Amniotic epithelial cell (primary cell): ENCODE data around the gene COX20.
A peak's percentile ranks its signal among the peaks of the same experiment; 100 is the strongest.
"Not testable (repeated sequence)": the region's sequence is repeated elsewhere in the genome, so short reads cannot be mapped to it uniquely, and the experiment has no call there.

Experiments
- DNase-seq: peaks from one replicate; pipeline ENCODE4 v3.0.0-alpha.2; 2010; ENCODE audit warnings: low read depth

Gene COX20, protein sequence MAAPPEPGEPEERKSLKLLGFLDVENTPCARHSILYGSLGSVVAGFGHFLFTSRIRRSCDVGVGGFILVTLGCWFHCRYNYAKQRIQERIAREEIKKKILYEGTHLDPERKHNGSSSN

GRCh38 chr1:244835276-244836134, at the start of gene COX20:
COX20 (plus strand) TSS chr1:244835658; CDS start chr1:244835715, 57 bp downstream.
- peak; percentile 78 for DNase-seq

DNA sequence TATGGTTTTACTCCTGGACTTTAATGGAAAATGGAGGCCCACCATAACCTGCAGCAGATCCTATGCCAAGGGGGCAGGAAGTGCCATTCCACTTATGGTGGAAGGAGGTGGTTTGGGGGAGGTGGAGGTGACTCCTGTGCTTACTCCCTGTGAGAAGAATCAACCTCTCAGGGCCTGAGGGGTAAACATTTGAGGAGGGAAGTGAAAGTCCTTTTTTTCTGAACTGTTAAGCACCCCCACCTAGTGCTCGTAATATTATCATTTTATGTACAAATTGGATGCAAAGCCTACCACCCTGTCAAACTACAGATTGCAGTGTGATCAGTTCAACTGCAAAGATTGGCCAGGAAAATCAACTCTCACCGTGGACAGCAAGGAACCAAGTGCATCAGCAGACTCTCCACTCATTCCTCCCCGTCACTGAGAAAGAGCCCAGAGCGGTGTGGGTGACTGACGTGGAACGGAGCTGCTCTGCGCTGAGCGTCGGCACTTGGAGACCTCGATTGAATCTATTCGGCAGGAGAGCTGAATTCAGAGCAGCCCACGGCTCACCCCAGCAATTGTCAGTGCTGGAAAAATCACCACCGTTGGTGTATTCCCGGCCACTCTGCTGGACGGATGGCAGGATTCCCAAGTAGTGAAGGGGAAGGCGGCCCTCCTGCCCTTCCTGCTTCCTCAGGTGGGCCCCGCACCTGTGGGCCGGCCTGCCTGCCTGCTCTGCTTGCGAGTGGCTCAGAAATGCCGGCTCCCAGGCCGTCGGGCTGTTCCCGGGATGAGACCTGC, 46.8 kb upstream of the COX20 start:
- no peak for DNase-seq

DNA sequence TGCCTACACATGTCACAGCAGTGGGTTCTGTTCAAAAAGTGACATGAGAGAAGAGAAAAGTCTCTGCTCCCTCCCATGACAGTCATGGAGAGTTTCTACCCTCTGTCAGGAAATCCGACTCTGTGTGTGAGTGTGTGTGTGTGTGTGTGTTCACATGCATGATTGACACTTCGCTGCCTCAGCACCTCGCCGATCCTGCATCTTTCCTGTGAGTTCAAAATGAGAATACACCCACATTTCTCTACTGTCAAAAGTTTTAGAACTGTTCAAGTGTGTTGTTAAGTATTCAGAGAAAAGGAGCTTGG, 46.2 kb upstream of the COX20 start:
- DNase-seq: no peak

DNA sequence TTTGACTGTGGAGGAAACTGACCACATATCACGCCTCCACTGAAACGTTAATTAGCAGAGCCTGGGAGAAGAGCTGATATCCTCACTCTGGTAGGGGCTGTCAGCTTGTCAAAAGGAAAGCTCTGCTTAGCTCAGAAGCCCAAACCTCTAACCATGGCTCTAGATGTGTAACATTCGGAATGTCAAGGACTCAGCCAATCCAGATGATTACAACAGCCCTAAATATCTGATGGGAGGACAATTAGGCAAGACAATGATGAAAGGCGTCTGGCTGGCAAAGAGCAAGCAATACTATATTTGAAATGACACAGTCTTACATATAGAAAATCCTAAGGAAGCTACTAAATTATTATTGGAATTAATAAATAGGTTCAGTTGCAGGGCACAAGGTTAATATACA, 45.7 kb upstream of the COX20 start:
- DNase-seq: peak; percentile 51

DNA sequence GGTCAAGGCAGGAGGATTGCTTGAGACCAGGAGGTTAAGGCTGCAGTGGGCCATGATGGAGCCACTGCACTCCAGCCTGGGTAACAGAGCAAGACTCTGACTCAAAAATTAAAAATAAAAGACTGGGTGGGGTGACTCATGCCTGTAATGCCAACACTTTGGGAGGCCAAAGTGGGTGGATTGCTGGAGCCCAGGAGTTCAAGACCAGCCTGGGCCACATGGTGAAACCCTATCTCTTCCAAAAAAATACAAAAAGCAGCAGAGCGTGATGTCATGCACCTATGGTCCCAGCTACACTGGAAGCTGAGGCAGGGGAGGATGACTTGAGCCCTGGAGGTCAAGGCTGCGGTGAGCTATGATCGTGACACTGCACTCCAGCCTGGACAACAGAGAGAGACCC, 44.4 kb upstream of the COX20 start:
- no peak for DNase-seq

DNA sequence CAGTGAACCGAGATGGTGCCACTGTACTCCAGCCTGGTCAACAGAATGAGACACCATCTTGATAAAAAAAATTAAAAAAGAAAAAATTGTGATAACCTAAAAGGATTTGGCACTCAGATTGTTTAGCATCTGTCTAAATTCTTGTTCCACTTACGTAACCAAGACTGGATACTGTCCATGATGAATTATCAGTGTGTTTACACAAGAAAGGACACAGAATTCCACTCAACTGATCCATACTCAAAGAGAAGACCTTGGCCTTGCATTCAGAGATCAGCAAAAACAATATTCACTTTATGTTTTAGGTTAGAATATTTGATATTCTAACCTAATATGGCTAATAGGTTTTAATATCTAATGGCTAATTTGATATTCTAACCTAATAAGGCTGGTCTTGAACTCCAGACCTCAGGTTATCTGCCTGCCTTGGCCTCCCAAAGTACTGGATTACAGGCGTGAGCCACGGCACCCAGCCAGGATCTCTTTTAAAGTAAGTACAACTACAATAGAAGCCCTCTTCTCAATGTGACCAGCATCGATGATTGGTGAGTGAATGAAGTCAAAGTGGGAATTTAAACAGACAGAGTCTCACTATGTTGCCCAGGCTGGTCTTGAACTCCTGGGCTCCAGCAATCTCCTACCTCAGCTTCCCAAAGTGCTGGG, 43.1 kb upstream of the COX20 start:
- peak; percentile 42 for DNase-seq

GRCh38 chr1:244794071-244794470, 41.4 kb upstream of the COX20 start:
- DNase-seq: no peak

DNA sequence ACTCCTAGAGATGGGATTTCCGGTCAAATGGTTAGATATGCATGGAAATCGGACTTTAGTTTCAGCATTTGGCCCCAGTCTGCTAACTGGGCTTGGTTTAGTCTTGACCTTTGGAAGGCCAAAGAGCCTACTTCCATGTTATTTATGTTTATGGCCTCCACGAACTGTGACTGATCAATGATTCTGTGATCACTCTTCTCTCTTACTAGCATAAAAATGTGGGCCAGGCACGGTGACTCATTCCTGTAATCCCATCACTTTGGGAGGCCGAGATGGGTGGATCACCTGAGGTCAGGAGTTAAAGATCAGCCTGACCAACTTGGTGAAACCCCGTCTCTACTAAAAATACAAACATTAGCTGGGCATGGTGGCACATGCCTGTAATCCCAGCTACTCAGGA, 40.9 kb upstream of the COX20 start:
- DNase-seq: not testable (repeated sequence)

DNA sequence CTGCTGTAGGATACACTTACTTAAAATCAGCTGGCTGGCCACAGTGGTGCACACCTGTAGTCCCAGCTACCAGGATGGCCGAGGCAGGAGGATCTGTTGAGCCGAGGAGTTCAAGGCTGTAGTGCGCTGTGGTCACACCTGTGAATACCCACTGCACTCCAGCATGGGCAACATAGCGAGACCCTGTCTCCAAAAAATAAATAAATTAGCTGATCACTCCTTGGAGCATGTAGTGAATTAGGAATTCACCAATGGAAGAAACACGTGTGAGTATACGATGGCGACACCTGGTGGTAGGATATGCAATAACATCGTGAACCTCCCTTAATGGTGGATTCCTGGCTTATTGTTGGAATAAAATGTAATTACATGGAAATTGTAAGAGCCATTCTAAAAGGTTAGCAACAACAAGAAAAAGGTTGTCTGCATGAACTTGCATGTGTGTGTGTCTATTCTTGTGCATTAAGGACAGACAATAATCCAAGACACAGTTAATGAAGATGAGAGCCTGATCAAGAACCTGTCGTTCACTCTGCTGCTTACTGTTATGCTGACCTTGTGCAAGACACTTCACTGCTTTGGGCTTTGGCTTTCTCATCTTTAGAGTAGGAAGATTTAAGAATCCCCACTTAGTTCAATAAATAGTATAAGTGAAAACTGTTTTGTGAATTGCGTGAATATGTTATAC, 38.6 kb upstream of the COX20 start:
- peak; percentile 49 for DNase-seq

DNA sequence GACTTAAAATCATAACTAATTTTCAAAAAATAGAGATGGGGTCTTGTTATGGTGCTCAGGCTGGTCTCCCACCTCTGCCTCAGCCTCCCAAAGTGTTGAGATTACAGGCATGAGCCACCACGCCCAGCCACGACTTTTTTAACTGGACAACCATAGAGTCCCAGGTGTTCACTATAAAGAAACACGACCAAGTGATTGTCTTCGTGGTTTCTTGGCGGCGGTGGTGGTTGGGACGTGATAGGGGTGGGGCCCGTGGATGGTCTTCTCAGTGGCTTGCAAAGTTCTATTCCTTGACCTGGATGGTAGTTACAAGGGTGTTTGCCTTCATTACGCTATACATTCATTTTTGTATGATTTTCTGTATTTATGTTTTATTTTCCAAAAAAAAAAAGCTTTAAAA, 34.6 kb upstream of the COX20 start:
- DNase-seq: no peak

- peak; percentile 41 for DNase-seq
Measured at GRCh38 chr1:244801246-244801645, 34.2 kb upstream of the COX20 start.

DNA sequence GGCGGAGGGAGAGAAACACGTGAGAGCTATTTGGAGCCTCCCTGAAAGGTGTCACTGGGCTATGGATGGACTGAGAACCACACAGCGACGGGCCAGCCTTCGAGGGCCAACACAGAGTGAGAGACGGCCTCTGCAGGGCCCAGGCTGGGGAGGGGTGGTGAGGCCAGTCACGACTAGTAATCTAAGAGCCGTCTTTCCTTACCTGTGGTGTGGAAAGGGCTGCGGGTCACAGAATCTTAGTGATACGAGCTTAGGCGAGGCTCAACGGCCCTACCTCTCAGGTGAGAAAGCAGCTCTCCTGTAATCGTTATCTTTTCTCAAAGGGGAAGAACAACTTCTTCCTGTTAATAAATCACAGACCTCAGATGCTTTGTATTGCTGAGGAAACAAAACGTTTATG, 33.4 kb upstream of the COX20 start:
- DNase-seq: no peak

DNA sequence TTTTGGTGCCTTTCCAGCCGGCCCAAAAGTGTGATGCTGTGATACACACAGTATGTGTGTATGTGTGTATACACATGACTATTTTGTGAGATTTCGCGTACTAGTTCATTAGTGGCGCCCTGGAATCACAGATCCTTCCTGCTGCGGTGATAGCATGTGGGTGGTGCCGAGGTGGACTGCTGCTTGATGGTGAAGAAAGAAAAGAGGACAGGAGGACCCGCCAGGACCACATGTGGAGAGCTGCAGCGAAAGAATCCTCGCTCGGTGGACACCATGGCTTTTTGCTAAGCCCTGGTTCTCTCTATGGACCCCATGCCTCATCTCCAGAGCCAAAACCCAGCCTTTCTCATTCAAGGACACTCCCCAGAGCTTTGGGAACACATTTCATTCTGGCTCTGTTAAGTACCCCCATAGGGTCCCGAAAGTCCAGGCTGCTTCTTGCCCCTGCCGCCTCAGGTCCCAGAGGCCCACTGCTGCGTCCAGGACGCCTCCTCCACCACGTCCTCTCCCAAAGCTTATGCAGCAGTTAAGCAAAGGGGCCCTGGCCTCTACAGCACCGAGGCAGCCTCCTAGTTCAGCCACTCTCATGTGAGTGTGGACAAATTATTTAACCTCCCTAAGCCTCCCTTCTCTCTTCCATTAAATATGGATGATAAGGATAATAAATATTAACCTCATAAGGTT, 32.8 kb upstream of the COX20 start:
- no peak for DNase-seq

DNA sequence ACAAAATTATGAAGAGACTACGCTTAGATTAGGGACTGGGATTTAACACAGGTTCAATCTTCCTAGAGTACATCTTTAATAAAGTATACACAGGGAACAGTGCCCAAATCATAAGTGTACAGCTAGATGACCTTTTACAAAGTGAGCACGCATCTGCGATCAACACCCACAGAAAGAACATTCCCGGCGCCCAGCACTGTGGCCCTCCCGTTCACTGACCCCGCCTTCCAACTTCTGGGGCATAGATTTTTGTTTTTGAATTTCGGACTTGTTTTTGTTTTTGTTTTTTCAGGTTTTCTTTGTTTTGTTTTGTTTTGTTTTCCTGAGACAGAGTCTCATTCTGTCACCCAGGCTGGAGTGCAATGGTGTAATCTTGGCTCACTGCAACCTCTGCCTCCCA, 30.6 kb upstream of the COX20 start:
- DNase-seq: no peak

- DNase-seq: no peak
Measured at GRCh38 chr1:244807138-244807537, 28.3 kb upstream of the COX20 start.

- DNase-seq: no peak
Measured at GRCh38 chr1:244810221-244810620, 25.2 kb upstream of the COX20 start.

GRCh38 chr1:244813327-244813726, 22.1 kb upstream of the COX20 start:
- no peak for DNase-seq

DNA sequence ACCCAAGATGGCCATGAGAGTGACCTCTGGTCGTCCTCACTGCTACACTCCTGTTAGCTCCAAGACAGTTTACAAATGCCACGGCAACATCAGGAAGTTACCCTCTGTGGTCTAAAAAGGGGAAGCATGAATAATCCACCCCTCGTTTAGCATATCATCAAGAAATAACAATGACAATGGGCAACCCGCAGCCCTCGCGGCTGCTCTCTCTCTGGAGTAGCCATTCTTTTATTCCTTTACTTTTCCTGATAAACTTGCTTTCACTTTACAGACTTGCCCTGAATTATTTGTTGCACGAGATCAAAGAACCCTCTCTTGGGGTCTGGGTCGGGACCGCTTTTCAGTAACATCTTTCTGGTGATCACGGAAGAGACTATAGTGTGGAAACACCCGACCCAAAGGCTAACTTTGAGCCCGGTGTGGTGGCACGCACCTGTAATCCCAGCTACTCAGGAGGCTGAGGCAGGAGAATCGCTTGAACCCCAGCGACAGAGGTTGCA, 19.8 kb upstream of the COX20 start:
- no peak for DNase-seq

DNA sequence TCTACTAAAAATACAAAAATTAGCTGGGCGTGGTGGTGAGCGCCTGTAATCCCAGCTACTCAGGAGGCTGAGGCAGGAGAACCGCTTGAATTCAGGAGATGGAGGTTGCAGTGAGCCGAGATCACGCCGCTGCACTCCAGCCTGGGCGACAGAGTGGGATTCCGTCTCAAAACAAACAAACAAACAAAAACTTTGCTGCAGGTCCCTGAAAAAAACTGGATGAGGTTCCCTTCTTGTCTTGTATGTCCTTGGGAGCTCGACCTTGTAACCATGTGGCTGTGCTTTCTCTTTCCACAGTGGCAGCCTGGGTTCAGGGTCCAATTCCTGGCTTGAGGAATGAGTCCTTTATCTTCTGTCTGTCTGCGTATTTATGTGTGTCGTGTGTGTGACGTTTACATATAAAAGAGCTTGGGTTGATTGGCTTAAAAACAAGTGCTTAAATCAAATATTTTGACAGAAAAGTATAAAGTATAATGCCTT, 18.0 kb upstream of the COX20 start:
- DNase-seq: no peak

DNA sequence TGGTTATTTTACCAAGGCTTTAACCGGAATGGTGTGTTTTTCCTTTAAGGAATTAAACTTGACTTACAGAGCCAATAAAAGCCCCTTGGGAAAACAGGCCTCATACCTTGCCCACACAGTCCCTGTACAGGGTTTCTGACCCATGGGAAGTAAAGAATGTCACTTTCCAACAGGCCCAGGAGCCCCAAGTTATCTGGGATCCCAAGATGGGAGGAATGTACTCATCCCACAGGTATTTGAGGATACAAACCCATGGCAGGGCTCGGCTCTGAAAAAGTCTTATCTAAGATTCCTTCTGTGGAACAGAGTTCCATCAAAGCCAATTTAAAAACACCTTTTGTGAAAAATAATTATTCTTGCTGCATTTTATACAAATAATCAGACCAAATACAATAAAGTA, 15.3 kb upstream of the COX20 start:
- peak; percentile 44 for DNase-seq

DNA sequence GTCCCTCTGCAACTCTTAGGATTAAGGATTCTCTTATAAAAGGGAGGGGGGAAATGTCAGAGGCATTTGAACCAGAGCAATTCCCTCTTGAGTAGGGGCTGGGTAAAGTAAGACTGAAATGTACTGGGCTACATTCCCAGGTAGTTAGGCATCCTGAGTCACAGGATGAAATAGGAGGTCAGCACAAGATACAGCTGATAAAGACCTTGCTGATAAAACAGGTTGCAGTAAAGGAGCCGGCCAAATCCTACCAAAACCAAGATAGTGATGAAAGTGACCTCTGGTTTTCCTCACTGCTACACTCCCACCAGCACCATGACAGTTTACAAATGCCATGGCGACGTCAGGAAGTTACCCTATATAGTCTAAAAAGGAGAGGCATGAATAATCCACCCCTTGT, 14.3 kb upstream of the COX20 start:
- peak; percentile 95 for DNase-seq
